NCI-H345 treated with DMSO at 0.1 percent for 48 hours (cell line): Measurements from ENCODE around the gene ZNF724.
A peak's percentile ranks its signal among the peaks of the same experiment; 100 is the strongest.
"Not testable (repeated sequence)": the region's sequence is repeated elsewhere in the genome, so short reads cannot be mapped to it uniquely, and the experiment has no call there.

Source experiments
- DNase-seq: peaks from one replicate; lab custom pipeline; 2025; ENCODE audit not compliant: unreplicated experiment; lab: John Stamatoyannopoulos, UW

ZNF724 gene

GRCh38 chr19:23249911-23250649, at the start of gene ZNF724:
Gene ZNF724 (minus strand): TSS chr19:23250394. CDS start chr19:23250242, 152 bp downstream.
- DNase-seq, result peak; percentile 79

- DNase-seq, result no peak
Measured at GRCh38 chr19:23294141-23294540, 43.9 kb upstream of the ZNF724 start.

- DNase-seq, result not testable (repeated sequence)
Measured at GRCh38 chr19:23289966-23290365, 39.8 kb upstream of the ZNF724 start.

- no peak for DNase-seq
Measured at GRCh38 chr19:23287620-23288019, 37.4 kb upstream of the ZNF724 start.

GRCh38 chr19:23286477-23286876, 36.3 kb upstream of the ZNF724 start:
- DNase-seq, result no peak

- no peak for DNase-seq
Measured at GRCh38 chr19:23285948-23286347, 35.8 kb upstream of the ZNF724 start.

- not testable (repeated sequence) for DNase-seq
Measured at GRCh38 chr19:23285326-23285725, 35.1 kb upstream of the ZNF724 start.

- no peak for DNase-seq
Measured at GRCh38 chr19:23283925-23284324, 33.7 kb upstream of the ZNF724 start.

- DNase-seq, result no peak
Measured at GRCh38 chr19:23281663-23282276, 31.6 kb upstream of the ZNF724 start.

GRCh38 chr19:23278118-23278517, 27.9 kb upstream of the ZNF724 start:
- DNase-seq, result not testable (repeated sequence)

GRCh38 chr19:23273590-23274412, 23.6 kb upstream of the ZNF724 start:
- peak; percentile 76 for DNase-seq

- no peak for DNase-seq
Measured at GRCh38 chr19:23273022-23273589, 22.9 kb upstream of the ZNF724 start.

- DNase-seq, result no peak
Measured at GRCh38 chr19:23263870-23264590, 13.8 kb upstream of the ZNF724 start.

GRCh38 chr19:23263396-23263795, 13.2 kb upstream of the ZNF724 start:
- DNase-seq, result no peak

- DNase-seq, result no peak
Measured at GRCh38 chr19:23262920-23263319, 12.7 kb upstream of the ZNF724 start.

- no peak for DNase-seq
Measured at GRCh38 chr19:23261496-23262020, 11.4 kb upstream of the ZNF724 start.

GRCh38 chr19:23260956-23261355, 10.8 kb upstream of the ZNF724 start:
- no peak for DNase-seq

GRCh38 chr19:23259961-23260360, 9.8 kb upstream of the ZNF724 start:
- DNase-seq, result no peak

GRCh38 chr19:23255700-23256099, 5.5 kb upstream of the ZNF724 start:
- no peak for DNase-seq

GRCh38 chr19:23254141-23254910, 4.1 kb upstream of the ZNF724 start:
- no peak for DNase-seq
